ENCODE data around the gene NPTX2. TPM values are rescaled to one million over a fixed set of nuclear protein-coding genes. Genes with fewer than 3 reads are reported as not detected.

Gene NPTX2
- total RNA-seq, 1 experiment from 2014 or later, result not detected

DNA sequence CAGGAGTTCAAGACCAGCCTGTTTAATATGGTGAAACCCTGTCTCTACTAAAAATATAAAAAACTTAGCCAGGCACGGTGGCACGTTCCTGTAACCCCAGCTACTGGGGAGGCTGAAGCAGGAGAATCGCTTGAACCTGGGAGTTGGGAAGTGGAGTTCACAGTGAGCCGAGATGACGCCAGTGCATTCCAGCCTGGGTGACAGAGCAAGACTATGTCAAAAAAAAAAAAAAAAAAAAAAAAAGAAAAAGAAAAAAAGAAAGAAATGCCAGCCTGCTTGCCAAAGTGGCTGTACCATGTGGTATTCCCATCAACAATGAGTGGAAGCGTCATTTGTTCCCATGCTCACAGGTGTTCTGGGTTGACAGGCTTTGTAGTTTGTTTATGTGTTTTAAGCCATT is 43.3 kb upstream of the NPTX2 start:
- H3K4me1 ChIP-seq (replicated peaks; ENCODE audit: insufficient read depth), result no peaks in the 10 kb centered on the region
- TF ChIP-seq EZH2 (IDR thresholded peaks at IDR 0.05; ENCODE audit: low read depth), result no peak
- TF ChIP-seq, protein P1, sequence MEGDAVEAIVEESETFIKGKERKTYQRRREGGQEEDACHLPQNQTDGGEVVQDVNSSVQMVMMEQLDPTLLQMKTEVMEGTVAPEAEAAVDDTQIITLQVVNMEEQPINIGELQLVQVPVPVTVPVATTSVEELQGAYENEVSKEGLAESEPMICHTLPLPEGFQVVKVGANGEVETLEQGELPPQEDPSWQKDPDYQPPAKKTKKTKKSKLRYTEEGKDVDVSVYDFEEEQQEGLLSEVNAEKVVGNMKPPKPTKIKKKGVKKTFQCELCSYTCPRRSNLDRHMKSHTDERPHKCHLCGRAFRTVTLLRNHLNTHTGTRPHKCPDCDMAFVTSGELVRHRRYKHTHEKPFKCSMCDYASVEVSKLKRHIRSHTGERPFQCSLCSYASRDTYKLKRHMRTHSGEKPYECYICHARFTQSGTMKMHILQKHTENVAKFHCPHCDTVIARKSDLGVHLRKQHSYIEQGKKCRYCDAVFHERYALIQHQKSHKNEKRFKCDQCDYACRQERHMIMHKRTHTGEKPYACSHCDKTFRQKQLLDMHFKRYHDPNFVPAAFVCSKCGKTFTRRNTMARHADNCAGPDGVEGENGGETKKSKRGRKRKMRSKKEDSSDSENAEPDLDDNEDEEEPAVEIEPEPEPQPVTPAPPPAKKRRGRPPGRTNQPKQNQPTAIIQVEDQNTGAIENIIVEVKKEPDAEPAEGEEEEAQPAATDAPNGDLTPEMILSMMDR (conservative IDR thresholded peaks at IDR 0.05), result no peak
- no peak overlapping the region for H3K4me3 ChIP-seq
- no peaks in the 10 kb centered on the region for H4K20me1 ChIP-seq (ENCODE audit: insufficient read depth)
- H3K79me2 ChIP-seq (ENCODE audit: low read depth), result no peaks in the 10 kb centered on the region
- H3K9me3 ChIP-seq (ENCODE audit: insufficient read depth, low read depth), result no peaks in the 10 kb centered on the region
- CTCF ChIA-PET, result no interaction called here
- peaks cover 66% of the 10 kb centered on the region for H3K27me3 ChIP-seq (ENCODE audit: insufficient read depth, low read depth)
- no peaks in the 10 kb centered on the region for H3K36me3 ChIP-seq (ENCODE audit: low read depth)
- POLR2A ChIA-PET (ENCODE audit: unreplicated experiment), result no interaction called here
- no TSS peak for BruUV-seq (replicated peaks)
- DNase-seq, result no peak
- no peaks in the 10 kb centered on the region for H3F3A ChIP-seq (ENCODE audit: insufficient read depth, low read depth)
- H3K27ac ChIP-seq, result no peak overlapping the region
- H3K4me2 ChIP-seq, result no peak overlapping the region
- no peak overlapping the region for H2AFZ ChIP-seq
- intact Hi-C loops (cut with micrococcal nuclease; ENCODE audit: unreplicated experiment), result no loop called here
- no peaks in the 10 kb centered on the region for H3K9me2 ChIP-seq (ENCODE audit: insufficient read depth)

DNA sequence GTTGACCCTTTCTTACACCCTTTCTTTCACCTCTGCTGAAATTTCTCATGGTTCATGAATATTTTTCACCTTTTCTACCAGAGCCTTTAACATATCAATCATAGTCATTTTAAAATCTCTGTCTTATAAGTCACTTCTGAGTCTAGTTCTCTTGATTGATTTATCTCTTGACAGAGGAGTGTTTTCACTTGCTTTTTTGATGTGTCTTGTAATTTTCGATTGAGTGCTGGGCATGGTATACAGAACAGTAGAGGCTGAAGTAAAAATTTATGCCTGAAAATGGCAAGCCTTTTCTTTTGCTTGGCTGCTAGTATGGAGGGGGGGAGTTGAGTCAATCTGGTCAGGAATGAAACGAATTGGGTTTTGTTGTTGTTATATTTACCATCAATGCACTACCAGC is 41.2 kb upstream of the NPTX2 start:
- no TSS peak for BruUV-seq (replicated peaks)
- POLR2A ChIA-PET (ENCODE audit: unreplicated experiment), result no interaction called here
- no peak overlapping the region for H3K27ac ChIP-seq
- no peak overlapping the region for H2AFZ ChIP-seq
- intact Hi-C loops (cut with micrococcal nuclease; ENCODE audit: unreplicated experiment), result no loop called here
- H3K4me2 ChIP-seq, result no peak overlapping the region
- no peak overlapping the region for H3K4me3 ChIP-seq
- H3K27me3 ChIP-seq (ENCODE audit: insufficient read depth, low read depth), result peaks cover 66% of the 10 kb centered on the region
- H3K79me2 ChIP-seq (ENCODE audit: low read depth), result no peaks in the 10 kb centered on the region
- no peaks in the 10 kb centered on the region for H3K9me3 ChIP-seq (ENCODE audit: insufficient read depth, low read depth)
- no peak for TF ChIP-seq EZH2 (IDR thresholded peaks at IDR 0.05; ENCODE audit: low read depth)
- TF ChIP-seq, protein P1 (conservative IDR thresholded peaks at IDR 0.05), result no peak
- H3F3A ChIP-seq (ENCODE audit: insufficient read depth, low read depth), result no peaks in the 10 kb centered on the region
- H3K4me1 ChIP-seq (replicated peaks; ENCODE audit: insufficient read depth), result no peaks in the 10 kb centered on the region
- CTCF ChIA-PET, result no interaction called here
- H3K9me2 ChIP-seq (ENCODE audit: insufficient read depth), result no peaks in the 10 kb centered on the region
- no peaks in the 10 kb centered on the region for H3K36me3 ChIP-seq (ENCODE audit: low read depth)
- no peak for DNase-seq
- no peaks in the 10 kb centered on the region for H4K20me1 ChIP-seq (ENCODE audit: insufficient read depth)

DNA sequence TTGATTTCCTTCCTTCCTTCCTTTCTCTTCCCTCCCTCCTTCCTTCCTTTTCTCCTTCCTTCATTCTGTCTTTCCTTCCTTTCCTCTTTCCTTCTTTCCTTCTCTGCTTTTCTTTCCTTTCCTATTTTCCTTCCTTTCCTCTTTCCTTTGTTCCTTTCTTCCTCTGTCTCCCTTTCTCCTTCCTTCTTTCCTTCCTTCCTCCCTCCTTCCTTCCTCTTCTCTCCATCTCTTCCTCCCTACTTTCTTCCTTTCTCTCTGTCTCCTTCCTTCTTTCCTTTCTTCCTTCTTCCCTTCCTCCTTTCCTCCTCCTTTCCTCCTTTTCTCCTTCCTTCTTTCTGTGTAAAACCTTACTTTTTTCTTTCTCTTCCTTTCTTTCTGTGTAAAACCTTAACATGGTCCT is 32.3 kb upstream of the NPTX2 start:
- CTCF ChIA-PET, result no interaction called here
- BruUV-seq (replicated peaks), result no TSS peak
- Histone ChIP-seq H3K4me3 (no peak overlapping the region), H3K9me3 (ENCODE audit: insufficient read depth, low read depth) (no peaks in the 10 kb centered on the region), H3K27me3 (ENCODE audit: insufficient read depth, low read depth) (peaks cover 72% of the 10 kb centered on the region), H3K79me2 (ENCODE audit: low read depth) (no peaks in the 10 kb centered on the region), H3K4me2 (no peak overlapping the region), H3K27ac (no peak overlapping the region), H2AFZ (no peak overlapping the region), H3K4me1 (replicated peaks; ENCODE audit: insufficient read depth) (no peaks in the 10 kb centered on the region), H4K20me1 (ENCODE audit: insufficient read depth) (no peaks in the 10 kb centered on the region), H3K9me2 (ENCODE audit: insufficient read depth) (no peaks in the 10 kb centered on the region), H3K36me3 (ENCODE audit: low read depth) (no peaks in the 10 kb centered on the region), H3F3A (ENCODE audit: insufficient read depth, low read depth) (no peaks in the 10 kb centered on the region)
- intact Hi-C loops (cut with micrococcal nuclease; ENCODE audit: unreplicated experiment), result no loop called here
- DNase-seq, result no peak
- no peak for TF ChIP-seq EZH2 (IDR thresholded peaks at IDR 0.05; ENCODE audit: low read depth)
- TF ChIP-seq, protein P1 (conservative IDR thresholded peaks at IDR 0.05), result no peak
- POLR2A ChIA-PET (ENCODE audit: unreplicated experiment), result no interaction called here
